H9 (cell line): ENCODE measurements around the gene MXRA5. TPM values are rescaled to one million over a fixed set of nuclear protein-coding genes. Genes with fewer than 3 reads are reported as not detected.

Source experiments
- DNase-seq: peaks from one replicate; pipeline ENCODE4 v3.0.0-alpha.2; 2017
- H2AFZ ChIP-seq: one replicate; pipeline ENCODE4 v1.6.1; 2013; ENCODE audit warnings: mild to moderate bottlenecking, low read length, control low read depth, moderate library complexity
- H2AK5ac ChIP-seq: 2 replicates; pipeline ENCODE4 v1.6.1; 2013; ENCODE audit warnings: low read length, control low read depth, mixed read lengths; ENCODE audit not compliant: insufficient read length
- H2BK120ac ChIP-seq: one replicate; pipeline ENCODE4 v1.6.1; 2013; ENCODE audit warnings: low read depth, mild to moderate bottlenecking, low read length, control low read depth, inconsistent platforms; ENCODE audit not compliant: poor library complexity, severe bottlenecking
- H2BK12ac ChIP-seq: 2 replicates; pipeline ENCODE4 v1.6.1; 2013; ENCODE audit warnings: low read length, control low read depth, mixed read lengths, low read depth; ENCODE audit not compliant: insufficient read length
- H2BK15ac ChIP-seq: 2 replicates; pipeline ENCODE4 v1.6.1; 2013; ENCODE audit warnings: low read depth, low read length, control low read depth
- H2BK20ac ChIP-seq: one replicate; pipeline ENCODE4 v1.6.1; 2013; ENCODE audit warnings: low read depth, mild to moderate bottlenecking, low read length, control low read depth, inconsistent platforms; ENCODE audit not compliant: poor library complexity, severe bottlenecking
- H2BK5ac ChIP-seq: 2 replicates; pipeline ENCODE4 v1.6.1; 2013; ENCODE audit warnings: low read length, control low read depth, mixed read lengths; ENCODE audit not compliant: insufficient read length
- H3K14ac ChIP-seq: 2 replicates; pipeline ENCODE4 v1.6.1; 2013; ENCODE audit warnings: low read length, control low read depth; ENCODE audit not compliant: insufficient read depth
- H3K18ac ChIP-seq: 2 replicates; pipeline ENCODE4 v1.6.1; 2013; ENCODE audit warnings: low read depth, mild to moderate bottlenecking, mixed read lengths, low read length, control low read depth; ENCODE audit not compliant: insufficient read length
- H3K23ac ChIP-seq: 2 replicates; pipeline ENCODE4 v1.6.1; 2013; ENCODE audit warnings: low read length, control low read depth, mixed read lengths, low read depth; ENCODE audit not compliant: insufficient read length
- H3K23me2 ChIP-seq: 2 replicates; pipeline ENCODE4 v1.6.1; 2013; ENCODE audit warnings: low read depth, mild to moderate bottlenecking, mixed read lengths, low read length, control low read depth; ENCODE audit not compliant: insufficient read length, poor library complexity, severe bottlenecking
- H3K27ac ChIP-seq: 2 replicates; pipeline ENCODE4 v1.5.1; 2013; ENCODE audit warnings: low read length, control low read depth, mixed read lengths, low read depth; ENCODE audit not compliant: insufficient read length
- H3K27me3 ChIP-seq: 2 replicates; pipeline ENCODE4 v1.6.1; 2013; ENCODE audit warnings: low read length, control low read depth, inconsistent platforms; ENCODE audit not compliant: insufficient read depth
- H3K4ac ChIP-seq: 2 replicates; pipeline ENCODE4 v1.6.1; 2013; ENCODE audit warnings: low read depth, mild to moderate bottlenecking, control low read depth, inconsistent platforms, low read length, moderate library complexity
- H3K4me1 ChIP-seq: 2 replicates; pipeline ENCODE4 v1.6.1; 2013; ENCODE audit warnings: low read length, control low read depth, inconsistent platforms; ENCODE audit not compliant: insufficient read depth
- H3K4me2 ChIP-seq: 2 replicates; pipeline ENCODE4 v1.6.1; 2013; ENCODE audit warnings: low read length, control low read depth, mixed read lengths; ENCODE audit not compliant: insufficient read length, insufficient read depth
- H3K56ac ChIP-seq: 2 replicates; pipeline ENCODE4 v1.6.1; 2013; ENCODE audit warnings: low read depth, mild to moderate bottlenecking, mixed read lengths, low read length, control low read depth; ENCODE audit not compliant: insufficient read length
- H3K79me1 ChIP-seq: 2 replicates; pipeline ENCODE4 v1.6.1; 2013; ENCODE audit warnings: low read depth, mild to moderate bottlenecking, moderate library complexity, low read length, control low read depth, inconsistent platforms; ENCODE audit not compliant: insufficient read depth, poor library complexity, severe bottlenecking
- H3K79me2 ChIP-seq: 2 replicates; pipeline ENCODE4 v1.6.1; 2013; ENCODE audit warnings: low read length, control low read depth, inconsistent platforms; ENCODE audit not compliant: insufficient read depth
- H3K9ac ChIP-seq: 2 replicates; pipeline ENCODE4 v1.6.1; 2013; ENCODE audit warnings: low read length, control low read depth, mixed read lengths; ENCODE audit not compliant: insufficient read length; ENCODE audit errors: extremely low read depth
- H3K9me3 ChIP-seq: one replicate; pipeline ENCODE4 v1.6.1; 2013; ENCODE audit warnings: low read depth, low read length, inconsistent platforms; ENCODE audit not compliant: control insufficient read depth
- H3T11ph ChIP-seq: one replicate; pipeline ENCODE4 v1.6.1; 2013; ENCODE audit warnings: mild to moderate bottlenecking, low read length, control low read depth, inconsistent platforms
- H4K20me1 ChIP-seq: one replicate; pipeline ENCODE4 v1.6.1; 2013; ENCODE audit not compliant: control insufficient read depth, insufficient read length, insufficient read depth
- H4K5ac ChIP-seq: 2 replicates; pipeline ENCODE4 v1.6.1; 2013; ENCODE audit warnings: low read depth, mild to moderate bottlenecking, mixed read lengths, low read length, control low read depth; ENCODE audit not compliant: insufficient read length
- H4K8ac ChIP-seq: replicated peaks from 2 replicates; pipeline ENCODE4 v1.6.1; 2013; ENCODE audit warnings: low read length, control low read depth, mixed read lengths, low read depth; ENCODE audit not compliant: insufficient read length
- H4K91ac ChIP-seq: 2 replicates; pipeline ENCODE4 v1.6.1; 2013; ENCODE audit warnings: low read depth, mild to moderate bottlenecking, moderate library complexity, mixed read lengths, low read length, control low read depth; ENCODE audit not compliant: insufficient read length
- H3K27ac Mint-ChIP-seq, 3 experiments: 2 replicates in 2 of 3; 3 replicates in 1 of 3; pipeline ENCODE4 v1.8.0; 2020 to 2021; ENCODE audit warnings: mixed read lengths in 3 of 3, mild to moderate bottlenecking in 1 of 3, moderate library complexity in 1 of 3
- H3K27me3 Mint-ChIP-seq: 2 replicates; pipeline ENCODE4 v1.8.0; 2021; ENCODE audit warnings: low read depth, mild to moderate bottlenecking, moderate library complexity, mixed read lengths
- H3K36me3 Mint-ChIP-seq, 3 experiments: 2 replicates in 2 of 3; 3 replicates in 1 of 3; pipeline ENCODE4 v1.8.0; 2020 to 2021; ENCODE audit warnings: low read depth in 3 of 3, mixed read lengths in 3 of 3; ENCODE audit not compliant: insufficient read depth in 1 of 3
- H3K4me1 Mint-ChIP-seq, 2 experiments: 2 replicates each; pipeline ENCODE4 v1.8.0; 2020; ENCODE audit warnings: mixed read lengths in 2 of 2
- H3K4me3 Mint-ChIP-seq, 2 experiments: 2 replicates in 1 of 2; 3 replicates in 1 of 2; pipeline ENCODE4 v1.8.0; 2020 to 2021; ENCODE audit warnings: mild to moderate bottlenecking in 2 of 2, mixed read lengths in 2 of 2, moderate library complexity in 1 of 2
- H3K9me3 Mint-ChIP-seq, 2 experiments: 2 replicates in 1 of 2; 3 replicates in 1 of 2; pipeline ENCODE4 v1.8.0; 2020; ENCODE audit warnings: mild to moderate bottlenecking in 2 of 2, mixed read lengths in 2 of 2, moderate library complexity in 1 of 2
- WGBS: extraction: QIAGEN DNeasy Blood & Tissue Kit; methylation state at CpG from one replicate; pipeline ENCODE4 v1.1.7; 2013; ENCODE audit warnings: missing lambda C conversion rate, low lambda C conversion rate, mixed read lengths; ENCODE audit not compliant: insufficient read length; ENCODE audit errors: extremely low coverage; 5-methylcytosine and 5-hydroxymethylcytosine counted together
- total RNA-seq: library from RNA; stranded (reverse); gene quantifications from 2 replicates; pipeline ENCODE4 v1.2.1, GENCODE V29; 2021
- TF ChIP-seq, protein P1 (sequence below): fragments of 200-600 bp; sonication (generic); conservative IDR thresholded peaks from 3 replicates; pipeline ENCODE4 v1.8.0; 2021; ENCODE audit warnings: antibody characterized with exemption, mild to moderate bottlenecking

The MXRA5 gene
- total RNA-seq, 1 experiment from 2014 or later = 1.0 TPM

DNA sequence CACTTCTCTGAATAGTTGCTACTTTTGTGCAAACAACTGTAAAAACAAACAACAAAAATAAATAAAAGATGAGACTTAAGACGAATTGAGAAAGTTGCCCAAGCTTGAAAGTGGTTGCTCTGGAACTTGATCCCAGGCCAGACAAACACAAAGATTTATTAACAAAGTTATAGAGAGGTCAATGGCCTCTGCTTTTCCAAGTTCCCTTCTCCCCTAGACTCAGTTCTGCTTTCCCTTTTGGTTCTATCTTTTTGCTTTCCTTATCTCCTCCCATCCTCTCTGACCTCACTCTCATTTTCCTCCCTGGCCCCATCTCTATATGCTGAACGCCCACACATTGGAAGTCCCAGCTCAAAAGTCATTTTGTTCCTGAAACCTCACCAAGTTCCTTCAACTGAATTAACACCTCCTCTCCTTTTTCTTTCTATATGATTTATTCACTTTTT, 82.7 kb downstream of the MXRA5 start:
- H3K4me1 ChIP-seq = no peaks in the 10 kb centered on the region
- no peak for DNase-seq
- Mint-ChIP-seq H3K9me3 (peaks cover 13 to 14% of the 10 kb centered on the region in 2 experiments), H3K4me3 (no peak overlapping the region), H3K27me3 (no peaks in the 10 kb centered on the region; the same call in none of the 2 replicates), H3K36me3 (peaks cover 0 to 9% (median 0%) of the 10 kb centered on the region in 3 experiments; a peak in 1 of 7 replicates), H3K4me1 (no peaks in the 10 kb centered on the region), H3K27ac (no peak overlapping the region; a peak in 1 of 7 replicates)
- H2AK5ac ChIP-seq = no peak overlapping the region
- no peak overlapping the region for H3K23ac ChIP-seq
- no peaks in the 10 kb centered on the region for H4K20me1 ChIP-seq
- no peak overlapping the region for H4K5ac ChIP-seq
- TF ChIP-seq, protein P1, sequence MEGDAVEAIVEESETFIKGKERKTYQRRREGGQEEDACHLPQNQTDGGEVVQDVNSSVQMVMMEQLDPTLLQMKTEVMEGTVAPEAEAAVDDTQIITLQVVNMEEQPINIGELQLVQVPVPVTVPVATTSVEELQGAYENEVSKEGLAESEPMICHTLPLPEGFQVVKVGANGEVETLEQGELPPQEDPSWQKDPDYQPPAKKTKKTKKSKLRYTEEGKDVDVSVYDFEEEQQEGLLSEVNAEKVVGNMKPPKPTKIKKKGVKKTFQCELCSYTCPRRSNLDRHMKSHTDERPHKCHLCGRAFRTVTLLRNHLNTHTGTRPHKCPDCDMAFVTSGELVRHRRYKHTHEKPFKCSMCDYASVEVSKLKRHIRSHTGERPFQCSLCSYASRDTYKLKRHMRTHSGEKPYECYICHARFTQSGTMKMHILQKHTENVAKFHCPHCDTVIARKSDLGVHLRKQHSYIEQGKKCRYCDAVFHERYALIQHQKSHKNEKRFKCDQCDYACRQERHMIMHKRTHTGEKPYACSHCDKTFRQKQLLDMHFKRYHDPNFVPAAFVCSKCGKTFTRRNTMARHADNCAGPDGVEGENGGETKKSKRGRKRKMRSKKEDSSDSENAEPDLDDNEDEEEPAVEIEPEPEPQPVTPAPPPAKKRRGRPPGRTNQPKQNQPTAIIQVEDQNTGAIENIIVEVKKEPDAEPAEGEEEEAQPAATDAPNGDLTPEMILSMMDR = no peak
- no peak overlapping the region for H3K4me2 ChIP-seq
- no peak overlapping the region for H3K27ac ChIP-seq
- H2BK120ac ChIP-seq = no peak overlapping the region
- no peaks in the 10 kb centered on the region for H3K79me2 ChIP-seq
- WGBS = no CpG with 5 or more reads among the region's 2 CpGs
- H3K23me2 ChIP-seq = no peaks in the 10 kb centered on the region
- no peak overlapping the region for H2AFZ ChIP-seq
- no peak overlapping the region for H4K8ac ChIP-seq
- H3K14ac ChIP-seq = no peak overlapping the region
- H2BK15ac ChIP-seq = no peak overlapping the region
- H3K9ac ChIP-seq = no peak overlapping the region
- no peak overlapping the region for H3T11ph ChIP-seq
- H3K56ac ChIP-seq = no peak overlapping the region
- no peak overlapping the region for H3K4ac ChIP-seq
- H3K27me3 ChIP-seq = no peaks in the 10 kb centered on the region
- no peak overlapping the region for H3K18ac ChIP-seq
- no peaks in the 10 kb centered on the region for H3K79me1 ChIP-seq
- no peak overlapping the region for H2BK12ac ChIP-seq
- no peak overlapping the region for H4K91ac ChIP-seq
- H2BK20ac ChIP-seq = no peak overlapping the region
- H3K9me3 ChIP-seq = no peaks in the 10 kb centered on the region
- no peak overlapping the region for H2BK5ac ChIP-seq
